Glutamatergic neuron (in vitro differentiated cells): ENCODE data around the gene USP47. TPM values are rescaled to one million over a fixed set of nuclear protein-coding genes. Genes with fewer than 3 reads are reported as not detected.
A peak's percentile ranks its signal among the peaks of the same experiment; 100 is the strongest.

Source experiments
- DNase-seq: peaks from one replicate; pipeline ENCODE4 v3.0.0; 2022
- H3K27ac Mint-ChIP-seq: one replicate; pipeline ENCODE4 v1.8.0; 2020; ENCODE audit warnings: mild to moderate bottlenecking, mixed read lengths, inconsistent platforms; ENCODE audit not compliant: unreplicated experiment
- H3K27me3 Mint-ChIP-seq: one replicate; pipeline ENCODE4 v1.8.0; 2020; ENCODE audit warnings: mild to moderate bottlenecking, moderate library complexity, mixed read lengths, inconsistent platforms; ENCODE audit not compliant: unreplicated experiment
- H3K36me3 Mint-ChIP-seq: one replicate; pipeline ENCODE4 v1.8.0; 2020; ENCODE audit warnings: mild to moderate bottlenecking, mixed read lengths, inconsistent platforms; ENCODE audit not compliant: unreplicated experiment
- H3K4me1 Mint-ChIP-seq: one replicate; pipeline ENCODE4 v1.8.0; 2020; ENCODE audit warnings: mild to moderate bottlenecking, low read depth, mixed read lengths, inconsistent platforms; ENCODE audit not compliant: unreplicated experiment
- H3K4me3 Mint-ChIP-seq: one replicate; pipeline ENCODE4 v1.8.0; 2020; ENCODE audit warnings: mild to moderate bottlenecking, mixed read lengths, inconsistent platforms; ENCODE audit not compliant: unreplicated experiment
- H3K9me3 Mint-ChIP-seq: one replicate; pipeline ENCODE4 v1.8.0; 2020; ENCODE audit warnings: mild to moderate bottlenecking, moderate library complexity, mixed read lengths, inconsistent platforms; ENCODE audit not compliant: unreplicated experiment
- total RNA-seq: library from RNA; stranded (reverse); fragmentation: NEBNext Ultra II Directional; extraction: Animal tissue kit (Norgen Biotek cat#: 25700); gene quantifications from one replicate; pipeline ENCODE4 v1.2.1, GENCODE V29; 2021; ENCODE audit not compliant: unreplicated experiment
- TF ChIP-seq, protein P1 (sequence below): fragments of 200-600 bp; sonication (generic); IDR thresholded peaks from one replicate; pipeline ENCODE4 v1.5.0; 2021; ENCODE audit not compliant: partially characterized antibody, unreplicated experiment

Gene USP47
- total RNA-seq, 1 donor from 2014 or later = 63.4 TPM

DNA sequence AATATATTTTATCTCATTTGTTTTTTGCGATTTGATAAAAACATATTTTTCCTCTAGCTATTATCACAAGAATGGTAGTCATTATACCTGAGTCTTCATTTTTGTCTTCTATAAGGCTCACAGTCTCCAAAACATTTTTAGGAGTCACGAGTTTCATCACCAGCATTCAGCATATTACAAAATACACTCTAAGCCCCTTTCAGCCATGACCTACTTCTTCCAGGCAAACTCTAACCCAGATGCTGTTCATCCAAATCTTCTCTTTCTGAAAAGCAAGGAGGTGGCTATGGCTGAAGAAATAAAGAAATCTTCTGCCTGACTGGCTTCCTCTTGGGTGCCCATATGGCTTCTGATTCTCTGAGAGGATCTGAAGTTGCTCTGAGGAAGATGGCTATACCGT lies 35.7 kb upstream of the USP47 start:
- H3K9me3 Mint-ChIP-seq = no peaks in the 10 kb centered on the region
- no peaks in the 10 kb centered on the region for H3K36me3 Mint-ChIP-seq
- H3K4me1 Mint-ChIP-seq = peaks cover 7% of the 10 kb centered on the region
- no peak overlapping the region for H3K4me3 Mint-ChIP-seq
- TF ChIP-seq, protein P1, sequence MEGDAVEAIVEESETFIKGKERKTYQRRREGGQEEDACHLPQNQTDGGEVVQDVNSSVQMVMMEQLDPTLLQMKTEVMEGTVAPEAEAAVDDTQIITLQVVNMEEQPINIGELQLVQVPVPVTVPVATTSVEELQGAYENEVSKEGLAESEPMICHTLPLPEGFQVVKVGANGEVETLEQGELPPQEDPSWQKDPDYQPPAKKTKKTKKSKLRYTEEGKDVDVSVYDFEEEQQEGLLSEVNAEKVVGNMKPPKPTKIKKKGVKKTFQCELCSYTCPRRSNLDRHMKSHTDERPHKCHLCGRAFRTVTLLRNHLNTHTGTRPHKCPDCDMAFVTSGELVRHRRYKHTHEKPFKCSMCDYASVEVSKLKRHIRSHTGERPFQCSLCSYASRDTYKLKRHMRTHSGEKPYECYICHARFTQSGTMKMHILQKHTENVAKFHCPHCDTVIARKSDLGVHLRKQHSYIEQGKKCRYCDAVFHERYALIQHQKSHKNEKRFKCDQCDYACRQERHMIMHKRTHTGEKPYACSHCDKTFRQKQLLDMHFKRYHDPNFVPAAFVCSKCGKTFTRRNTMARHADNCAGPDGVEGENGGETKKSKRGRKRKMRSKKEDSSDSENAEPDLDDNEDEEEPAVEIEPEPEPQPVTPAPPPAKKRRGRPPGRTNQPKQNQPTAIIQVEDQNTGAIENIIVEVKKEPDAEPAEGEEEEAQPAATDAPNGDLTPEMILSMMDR = no peak
- no peak for DNase-seq
- H3K27me3 Mint-ChIP-seq = peaks cover 2% of the 10 kb centered on the region
- no peak overlapping the region for H3K27ac Mint-ChIP-seq

- TF ChIP-seq, protein P1 = no peak
- Mint-ChIP-seq H3K9me3 (no peaks in the 10 kb centered on the region), H3K4me1 (peaks cover 7% of the 10 kb centered on the region), H3K36me3 (no peaks in the 10 kb centered on the region), H3K4me3 (no peak overlapping the region), H3K27ac (peak overlapping the region; percentile 15), H3K27me3 (peaks cover 2% of the 10 kb centered on the region)
- no peak for DNase-seq
Observed at GRCh38 chr11:11806586-11806985, 35.2 kb upstream of the USP47 start.

DNA sequence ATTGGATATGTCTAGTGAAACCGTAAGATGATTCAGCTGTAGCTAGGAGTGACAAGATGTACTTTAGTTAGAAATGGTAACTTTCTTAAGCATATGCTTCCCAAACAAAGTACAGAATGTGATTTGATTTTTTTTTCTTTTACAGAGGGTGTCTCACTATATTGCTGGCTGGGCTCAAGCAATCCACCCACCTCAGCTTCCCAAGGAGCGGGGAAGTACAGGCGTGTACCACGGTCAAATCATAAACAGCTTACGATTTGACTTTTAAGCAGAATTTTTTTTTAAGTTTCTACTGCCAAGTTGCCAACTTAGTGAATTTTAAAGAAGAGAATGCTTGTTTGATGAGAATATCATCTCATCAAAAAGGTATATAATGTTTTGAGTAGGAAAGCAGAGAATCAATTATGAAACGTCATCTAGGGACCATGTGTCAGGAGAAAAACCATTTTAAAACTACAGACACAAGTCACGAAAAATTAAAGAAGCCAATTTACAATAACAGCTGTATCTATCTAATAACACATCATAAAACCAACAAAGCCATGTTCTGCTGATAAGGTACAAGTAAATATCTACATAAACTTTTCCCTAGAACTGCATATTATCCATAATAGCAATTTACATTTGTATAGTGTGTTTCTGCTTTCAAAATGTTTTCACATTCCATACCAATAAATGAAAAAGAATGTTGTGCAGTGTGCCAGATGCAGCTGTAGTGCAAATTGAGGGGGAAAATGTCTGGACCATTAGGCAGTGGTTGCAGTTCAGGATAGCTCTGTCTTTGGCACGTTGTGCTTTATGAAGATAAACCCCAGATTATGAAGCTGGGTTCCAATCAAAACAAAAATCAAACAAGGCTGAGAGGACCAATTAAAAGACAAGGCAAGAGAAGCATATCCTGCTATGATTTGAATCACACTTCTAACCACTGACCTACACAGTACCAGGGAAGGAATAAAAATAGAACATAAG lies 33.7 kb upstream of the USP47 start:
- no peak overlapping the region for H3K27ac Mint-ChIP-seq
- no peaks in the 10 kb centered on the region for H3K9me3 Mint-ChIP-seq
- TF ChIP-seq, protein P1 = no peak
- no peak overlapping the region for H3K4me3 Mint-ChIP-seq
- peaks cover 2% of the 10 kb centered on the region for H3K27me3 Mint-ChIP-seq
- DNase-seq = no peak
- H3K4me1 Mint-ChIP-seq = peaks cover 7% of the 10 kb centered on the region
- no peaks in the 10 kb centered on the region for H3K36me3 Mint-ChIP-seq

DNA sequence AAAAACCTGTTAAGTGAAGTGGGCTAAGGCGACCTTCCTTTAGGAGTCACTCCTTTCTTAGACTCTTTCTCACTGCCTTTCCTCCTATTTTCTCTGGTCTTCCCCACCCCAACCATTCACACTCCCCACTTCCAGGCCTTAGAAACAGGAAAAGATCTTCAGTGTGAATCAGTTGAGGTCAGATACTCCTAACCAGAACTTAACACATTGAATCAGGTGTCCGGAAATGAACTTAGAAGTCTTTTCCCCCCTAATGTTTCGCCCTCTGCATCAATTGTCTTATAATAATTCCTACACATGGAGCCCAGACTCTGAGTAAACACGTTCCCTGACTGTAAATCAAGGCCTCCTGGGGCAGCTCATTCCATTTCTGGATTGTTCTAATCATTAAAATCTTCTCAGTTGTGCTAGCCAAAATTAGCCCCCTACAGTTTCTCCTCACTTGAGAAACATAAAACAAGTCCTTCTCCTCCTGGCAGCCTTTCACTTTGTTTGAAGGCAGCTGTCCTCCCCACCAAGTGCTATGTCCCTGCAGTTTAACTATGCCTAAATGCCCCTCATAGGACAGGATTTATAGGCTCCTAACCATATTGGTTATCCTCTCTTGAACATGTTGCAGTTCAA lies 32.7 kb upstream of the USP47 start:
- Mint-ChIP-seq H3K9me3 (no peaks in the 10 kb centered on the region), H3K27ac (no peak overlapping the region), H3K4me1 (peaks cover 7% of the 10 kb centered on the region), H3K4me3 (no peak overlapping the region), H3K36me3 (no peaks in the 10 kb centered on the region), H3K27me3 (no peaks in the 10 kb centered on the region)
- DNase-seq = no peak
- TF ChIP-seq, protein P1 = no peak
